HG02870 (cell line): ENCODE data around the gene ECHDC3.

Source experiments
- ATAC-seq: cut with Tn5 transposase; IDR thresholded peaks from one replicate; pipeline ENCODE4 v1.9.1; 2021; ENCODE audit warnings: mild to moderate bottlenecking, moderate library complexity; ENCODE audit not compliant: unreplicated experiment

The ECHDC3 gene

GRCh38 chr10:11808808-11809207, 66.6 kb downstream of the ECHDC3 start:
- ATAC-seq, result no peak

- no peak for ATAC-seq
Measured at GRCh38 chr10:11810313-11810766, 68.2 kb downstream of the ECHDC3 start.

- ATAC-seq, result no peak
Measured at GRCh38 chr10:11810973-11811372, 68.8 kb downstream of the ECHDC3 start.

- no peak for ATAC-seq
Measured at GRCh38 chr10:11813177-11813576, 71.0 kb downstream of the ECHDC3 start.
